HCT116 (cell line): ENCODE measurements around the gene TCF23.
"Not testable (repeated sequence)": the region's sequence is repeated elsewhere in the genome, so short reads cannot be mapped to it uniquely, and the experiment has no call there.

Experiments used
- EZH2phosphoT487 ChIP-seq: fragments of 200-600 bp; IDR thresholded peaks from 2 replicates; pipeline ENCODE4 v1.6.1; 2018; ENCODE audit warnings: antibody characterized with exemption, borderline replicate concordance
- JUND ChIP-seq: IDR thresholded peaks from 2 replicates; pipeline ENCODE4 v1.6.1; 2012
- POLR2A ChIP-seq: IDR thresholded peaks from 2 replicates; pipeline ENCODE4 v1.7.0; 2011; ENCODE audit warnings: borderline replicate concordance; ENCODE audit not compliant: insufficient read depth, insufficient read length; ENCODE audit errors: extremely low read depth
- POLR2AphosphoS5 ChIP-seq: IDR thresholded peaks from 2 replicates; pipeline ENCODE4 v1.6.1; 2011; ENCODE audit warnings: mild to moderate bottlenecking, low read depth, low read length, moderate library complexity
- RAD21 ChIP-seq: IDR thresholded peaks from 2 replicates; pipeline ENCODE4 v1.6.1; 2012; ENCODE audit warnings: low read depth, mild to moderate bottlenecking
- SIN3A ChIP-seq: IDR thresholded peaks from 2 replicates; pipeline ENCODE4 v1.6.1; 2012; ENCODE audit warnings: low read depth
- SP1 ChIP-seq: IDR thresholded peaks from 2 replicates; pipeline ENCODE4 v1.6.1; 2012; ENCODE audit warnings: low read depth
- SRF ChIP-seq: IDR thresholded peaks from 2 replicates; pipeline ENCODE4 v1.6.1; 2012; ENCODE audit warnings: low read depth
- YY1 ChIP-seq: IDR thresholded peaks from 2 replicates; pipeline ENCODE4 v1.6.1; 2011; ENCODE audit warnings: low read length, low read depth, moderate library complexity, mild to moderate bottlenecking; ENCODE audit not compliant: insufficient replicate concordance; ENCODE audit errors: extremely low read depth
- TF ChIP-seq, protein P1 (sequence below), 3 experiments: fragments of 200-600 bp in 1 of 3; sonication (generic) in 1 of 3; IDR thresholded peaks in 2 of 3; conservative IDR thresholded peaks in 1 of 3; 2 replicates each; pipeline ENCODE4 v1.5.1; 2012 to 2017; ENCODE audit warnings: low read depth in 2 of 3, low read length in 2 of 3, antibody characterized with exemption in 1 of 3, borderline replicate concordance in 1 of 3, control low read depth in 1 of 3, mild to moderate bottlenecking in 1 of 3, mixed read lengths in 1 of 3, mixed run types in 1 of 3, moderate library complexity in 1 of 3; ENCODE audit not compliant: insufficient read depth in 1 of 3
- TF ChIP-seq, protein P2 (sequence below): IDR thresholded peaks from 2 replicates; pipeline ENCODE4 v1.6.1; 2011; ENCODE audit warnings: mild to moderate bottlenecking, low read length, moderate library complexity; ENCODE audit not compliant: insufficient replicate concordance; ENCODE audit errors: extremely low read depth
- TF ChIP-seq, protein P3 (sequence below): IDR thresholded peaks from 2 replicates; pipeline ENCODE4 v1.6.1; 2012

DNA sequence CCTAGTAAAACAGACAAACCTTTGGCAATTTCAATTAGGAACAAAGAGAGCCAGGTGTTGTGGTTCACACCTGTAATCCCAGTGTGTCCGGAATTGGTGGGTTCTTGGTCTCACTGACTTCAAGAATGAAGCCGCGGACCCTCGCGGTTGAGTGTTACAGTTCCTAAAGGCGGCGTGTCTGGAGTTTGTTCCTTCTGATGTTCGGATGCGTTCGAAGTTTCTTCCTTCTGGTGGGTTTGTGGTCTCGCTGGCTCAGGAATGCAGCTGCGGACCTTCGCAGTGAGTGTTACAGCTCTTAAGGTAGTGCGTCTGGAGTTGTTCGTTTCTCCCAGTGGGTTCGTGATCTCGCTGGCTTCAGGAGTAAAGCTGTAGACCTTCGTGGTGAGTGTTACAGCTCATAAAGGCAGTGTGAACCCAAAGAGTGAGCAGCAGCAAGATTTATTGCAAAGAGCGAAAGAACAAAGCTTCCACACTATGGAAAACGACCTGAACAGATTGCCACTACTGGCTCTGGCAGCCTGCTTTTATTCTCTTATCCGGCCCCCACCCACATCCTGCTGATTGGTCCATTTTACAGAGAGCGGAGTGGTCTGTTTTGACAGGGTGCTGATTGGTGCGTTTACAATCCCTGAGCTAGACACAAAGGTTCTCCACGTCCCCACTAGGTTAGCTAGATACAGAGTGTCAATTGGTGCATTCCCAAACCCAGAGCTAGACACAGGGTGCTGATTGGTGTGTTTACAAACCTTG is 38.0 kb upstream of the TCF23 start:
- TF ChIP-seq, protein P1, sequence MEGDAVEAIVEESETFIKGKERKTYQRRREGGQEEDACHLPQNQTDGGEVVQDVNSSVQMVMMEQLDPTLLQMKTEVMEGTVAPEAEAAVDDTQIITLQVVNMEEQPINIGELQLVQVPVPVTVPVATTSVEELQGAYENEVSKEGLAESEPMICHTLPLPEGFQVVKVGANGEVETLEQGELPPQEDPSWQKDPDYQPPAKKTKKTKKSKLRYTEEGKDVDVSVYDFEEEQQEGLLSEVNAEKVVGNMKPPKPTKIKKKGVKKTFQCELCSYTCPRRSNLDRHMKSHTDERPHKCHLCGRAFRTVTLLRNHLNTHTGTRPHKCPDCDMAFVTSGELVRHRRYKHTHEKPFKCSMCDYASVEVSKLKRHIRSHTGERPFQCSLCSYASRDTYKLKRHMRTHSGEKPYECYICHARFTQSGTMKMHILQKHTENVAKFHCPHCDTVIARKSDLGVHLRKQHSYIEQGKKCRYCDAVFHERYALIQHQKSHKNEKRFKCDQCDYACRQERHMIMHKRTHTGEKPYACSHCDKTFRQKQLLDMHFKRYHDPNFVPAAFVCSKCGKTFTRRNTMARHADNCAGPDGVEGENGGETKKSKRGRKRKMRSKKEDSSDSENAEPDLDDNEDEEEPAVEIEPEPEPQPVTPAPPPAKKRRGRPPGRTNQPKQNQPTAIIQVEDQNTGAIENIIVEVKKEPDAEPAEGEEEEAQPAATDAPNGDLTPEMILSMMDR (IDR thresholded peaks at IDR 0.05 in 2 of 3, conservative IDR thresholded peaks at IDR 0.05 in 1 of 3; ENCODE audit: borderline replicate concordance in 1 of 3, insufficient read depth in 1 of 3, low read depth in 2 of 3, low read length in 2 of 3): not testable (repeated sequence)
- TF ChIP-seq, protein P2, sequence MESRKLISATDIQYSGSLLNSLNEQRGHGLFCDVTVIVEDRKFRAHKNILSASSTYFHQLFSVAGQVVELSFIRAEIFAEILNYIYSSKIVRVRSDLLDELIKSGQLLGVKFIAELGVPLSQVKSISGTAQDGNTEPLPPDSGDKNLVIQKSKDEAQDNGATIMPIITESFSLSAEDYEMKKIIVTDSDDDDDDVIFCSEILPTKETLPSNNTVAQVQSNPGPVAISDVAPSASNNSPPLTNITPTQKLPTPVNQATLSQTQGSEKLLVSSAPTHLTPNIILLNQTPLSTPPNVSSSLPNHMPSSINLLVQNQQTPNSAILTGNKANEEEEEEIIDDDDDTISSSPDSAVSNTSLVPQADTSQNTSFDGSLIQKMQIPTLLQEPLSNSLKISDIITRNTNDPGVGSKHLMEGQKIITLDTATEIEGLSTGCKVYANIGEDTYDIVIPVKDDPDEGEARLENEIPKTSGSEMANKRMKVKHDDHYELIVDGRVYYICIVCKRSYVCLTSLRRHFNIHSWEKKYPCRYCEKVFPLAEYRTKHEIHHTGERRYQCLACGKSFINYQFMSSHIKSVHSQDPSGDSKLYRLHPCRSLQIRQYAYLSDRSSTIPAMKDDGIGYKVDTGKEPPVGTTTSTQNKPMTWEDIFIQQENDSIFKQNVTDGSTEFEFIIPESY: not testable (repeated sequence)
- TF ChIP-seq EZH2phosphoT487, POLR2AphosphoS5, POLR2A, RAD21, YY1, SRF, SP1, SIN3A, JUND: not testable (repeated sequence)
- TF ChIP-seq, protein P3, sequence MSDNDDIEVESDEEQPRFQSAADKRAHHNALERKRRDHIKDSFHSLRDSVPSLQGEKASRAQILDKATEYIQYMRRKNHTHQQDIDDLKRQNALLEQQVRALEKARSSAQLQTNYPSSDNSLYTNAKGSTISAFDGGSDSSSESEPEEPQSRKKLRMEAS: not testable (repeated sequence)
